ENCODE data around the gene NAGK. TPM values are rescaled to one million over a fixed set of nuclear protein-coding genes. Genes with fewer than 3 reads are reported as not detected.
"Not testable (repeated sequence)": the region's sequence is repeated elsewhere in the genome, so short reads cannot be mapped to it uniquely, and the experiment has no call there.

The NAGK gene
- total and polyA plus RNA-seq, 2 experiments from 2014 or later = 47.0 to 55.6 TPM

DNA sequence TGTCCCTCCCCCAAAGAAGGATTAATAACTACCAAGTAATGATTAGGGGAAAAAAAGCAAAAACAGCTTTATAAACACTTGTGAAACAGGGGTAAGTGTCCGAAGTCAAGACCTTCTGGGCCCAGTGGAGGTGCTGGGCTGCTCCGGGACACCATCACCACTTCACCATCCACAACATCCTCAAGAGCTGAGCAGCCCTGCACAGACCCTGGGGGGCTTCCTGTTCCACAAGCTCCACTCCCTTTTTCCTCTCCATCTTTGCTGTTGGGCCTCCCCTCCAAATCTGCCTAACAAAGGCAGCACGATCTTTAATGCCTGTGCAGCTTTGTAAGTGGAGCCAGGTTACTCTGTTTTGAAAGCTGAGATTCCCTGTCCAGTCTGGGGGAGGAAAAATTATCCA, 14.8 kb downstream of the NAGK start:
- not testable (repeated sequence) for H3K9me3 Mint-ChIP-seq; H3K79me2 ChIP-seq (replicated peaks; ENCODE audit: insufficient read depth); DNase-seq (ENCODE audit: low spot score); H3K27me3 ChIP-seq (ENCODE audit: insufficient read depth); H3K4me2 ChIP-seq; H3K36me3 Mint-ChIP-seq (ENCODE audit: low read depth); H4K20me1 ChIP-seq (replicated peaks; ENCODE audit: insufficient read depth); H3K27me3 Mint-ChIP-seq (ENCODE audit: insufficient read depth, low read depth, poor library complexity); H3K9me2 ChIP-seq (ENCODE audit: insufficient read depth); H3K27ac ChIP-seq (ENCODE audit: low read depth); H3F3A ChIP-seq (replicated peaks; ENCODE audit: low read depth); H3K4me3 Mint-ChIP-seq; H2AFZ ChIP-seq; H3K27ac Mint-ChIP-seq; H3K4me3 ChIP-seq; H3K36me3 ChIP-seq (ENCODE audit: insufficient read depth)
- ATAC-seq = peak; percentile 70
- H3K4me1 Mint-ChIP-seq = peaks cover 50% of the 10 kb centered on the region
- H3K4me1 ChIP-seq (ENCODE audit: insufficient read depth) = peaks cover 52% of the 10 kb centered on the region

DNA sequence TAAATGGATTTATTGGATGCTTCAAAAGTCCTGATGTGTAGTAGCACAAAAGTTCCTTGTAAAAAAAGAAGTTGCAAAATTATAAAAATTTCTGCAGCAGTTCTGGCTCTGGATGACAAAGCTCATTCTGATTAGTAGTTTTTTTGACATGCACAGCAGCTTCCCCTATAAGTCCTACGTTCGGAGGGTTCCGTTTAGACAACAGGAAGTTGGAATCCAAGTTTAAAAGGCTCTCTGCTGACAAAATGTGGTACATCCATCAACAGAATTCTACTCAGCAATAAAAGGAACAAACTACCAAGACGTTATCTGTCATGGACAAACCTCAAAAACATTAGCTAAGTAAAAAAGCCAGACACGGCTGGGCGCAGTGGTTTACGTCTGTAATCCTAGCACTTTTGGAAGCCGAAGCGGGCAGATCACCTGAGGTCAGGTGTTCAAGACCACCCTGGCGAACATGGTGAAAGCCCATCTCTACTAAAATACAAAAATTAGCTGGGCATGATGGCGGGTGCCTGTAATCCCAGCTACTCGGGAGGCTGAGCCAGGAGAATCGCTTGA, 15.4 kb downstream of the NAGK start:
- not testable (repeated sequence) for H3F3A ChIP-seq (replicated peaks; ENCODE audit: low read depth); H3K4me2 ChIP-seq; H3K27me3 Mint-ChIP-seq (ENCODE audit: insufficient read depth, low read depth, poor library complexity); H4K20me1 ChIP-seq (replicated peaks; ENCODE audit: insufficient read depth); H3K9me3 Mint-ChIP-seq; H3K4me3 ChIP-seq; ATAC-seq; DNase-seq (ENCODE audit: low spot score); H3K27me3 ChIP-seq (ENCODE audit: insufficient read depth); H3K4me3 Mint-ChIP-seq; H3K36me3 Mint-ChIP-seq (ENCODE audit: low read depth); H3K36me3 ChIP-seq (ENCODE audit: insufficient read depth); H3K79me2 ChIP-seq (replicated peaks; ENCODE audit: insufficient read depth); H3K9me2 ChIP-seq (ENCODE audit: insufficient read depth); H3K27ac ChIP-seq (ENCODE audit: low read depth); H3K27ac Mint-ChIP-seq
- peaks cover 52% of the 10 kb centered on the region for H3K4me1 ChIP-seq (ENCODE audit: insufficient read depth)
- H2AFZ ChIP-seq = peak overlapping the region; percentile 66; the same call in 1 of the 2 replicates
- peaks cover 56% of the 10 kb centered on the region for H3K4me1 Mint-ChIP-seq

DNA sequence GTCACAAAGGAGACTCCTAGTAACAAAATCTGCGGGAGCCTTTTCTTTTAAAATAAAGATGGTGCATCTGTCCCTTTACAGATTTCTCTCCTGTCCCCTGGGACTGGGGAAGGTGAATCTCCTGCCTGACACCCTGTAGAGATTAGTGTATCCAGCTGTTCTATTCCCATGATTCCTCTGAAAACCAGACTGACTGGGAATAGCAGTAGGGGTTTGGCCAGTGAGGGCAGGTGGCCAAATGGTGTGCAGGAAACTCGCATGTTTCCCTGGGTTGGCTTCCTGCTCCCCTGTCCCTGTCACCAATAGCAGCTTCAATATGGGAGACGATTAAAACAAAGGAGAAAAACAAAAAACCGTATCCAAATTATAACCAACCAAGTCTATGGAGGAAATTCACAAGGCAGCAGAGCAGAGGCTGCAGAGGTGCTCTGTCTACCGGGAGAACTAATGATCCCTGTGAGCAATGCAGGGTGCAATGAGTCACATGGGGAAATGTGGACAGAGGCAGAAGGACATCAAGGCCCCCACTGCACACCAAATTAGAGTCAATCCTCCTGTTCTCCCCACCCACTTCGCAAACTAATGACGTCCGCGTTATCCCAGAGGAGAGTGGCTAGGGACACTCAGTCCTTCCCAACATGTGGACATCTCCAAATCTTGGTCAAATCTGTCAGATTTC, 17.0 kb downstream of the NAGK start:
- peaks cover 52% of the 10 kb centered on the region for H3K4me1 ChIP-seq (ENCODE audit: insufficient read depth)
- H3K36me3 ChIP-seq (ENCODE audit: insufficient read depth); H3K79me2 ChIP-seq (replicated peaks; ENCODE audit: insufficient read depth); DNase-seq (ENCODE audit: low spot score); H3K27me3 Mint-ChIP-seq (ENCODE audit: insufficient read depth, low read depth, poor library complexity); H3F3A ChIP-seq (replicated peaks; ENCODE audit: low read depth); H3K4me3 ChIP-seq; H4K20me1 ChIP-seq (replicated peaks; ENCODE audit: insufficient read depth); H3K27me3 ChIP-seq (ENCODE audit: insufficient read depth); H3K36me3 Mint-ChIP-seq (ENCODE audit: low read depth); H3K9me2 ChIP-seq (ENCODE audit: insufficient read depth); H3K9me3 Mint-ChIP-seq; H3K4me3 Mint-ChIP-seq: not testable (repeated sequence)
- H2AFZ ChIP-seq = peak overlapping the region; percentile 80
- H3K4me2 ChIP-seq = peak overlapping the region; percentile 69
- peak overlapping the region; percentile 73 for H3K27ac Mint-ChIP-seq
- peaks cover 63% of the 10 kb centered on the region for H3K4me1 Mint-ChIP-seq
- ATAC-seq = peak; percentile 51
- H3K27ac ChIP-seq (ENCODE audit: low read depth) = peak overlapping the region; percentile 96; the same call in 1 of the 2 replicates

DNA sequence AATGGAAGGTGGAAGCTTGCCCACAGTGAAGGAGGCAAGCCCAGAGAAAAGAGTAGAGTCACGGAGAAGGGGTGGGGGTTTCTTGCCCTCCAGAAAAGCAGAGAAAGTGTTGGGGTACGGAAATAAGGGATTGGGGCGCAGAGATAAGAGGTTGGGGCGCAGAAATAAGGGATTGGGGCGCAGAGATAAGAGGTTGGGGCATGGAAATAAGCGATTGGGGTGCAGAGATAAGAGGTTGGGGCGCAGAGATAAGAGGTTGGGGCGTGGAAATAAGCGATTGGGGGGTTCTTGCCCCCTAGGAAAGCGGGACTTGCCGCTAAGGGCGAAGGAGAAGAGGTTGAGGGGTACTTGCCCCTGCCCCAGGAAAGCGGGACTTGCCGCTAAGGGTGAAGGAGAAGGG, 21.0 kb downstream of the NAGK start:
- H3K27me3 Mint-ChIP-seq (ENCODE audit: insufficient read depth, low read depth, poor library complexity); H3K27ac ChIP-seq (ENCODE audit: low read depth); DNase-seq (ENCODE audit: low spot score); H3K4me3 ChIP-seq; H4K20me1 ChIP-seq (replicated peaks; ENCODE audit: insufficient read depth); H3K36me3 ChIP-seq (ENCODE audit: insufficient read depth); H3F3A ChIP-seq (replicated peaks; ENCODE audit: low read depth); H3K9me2 ChIP-seq (ENCODE audit: insufficient read depth); H3K27me3 ChIP-seq (ENCODE audit: insufficient read depth); H3K27ac Mint-ChIP-seq; H3K4me3 Mint-ChIP-seq; H2AFZ ChIP-seq; H3K79me2 ChIP-seq (replicated peaks; ENCODE audit: insufficient read depth); H3K4me2 ChIP-seq; ATAC-seq: not testable (repeated sequence)
- peaks cover 32% of the 10 kb centered on the region for H3K4me1 ChIP-seq (ENCODE audit: insufficient read depth)
- Mint-ChIP-seq H3K9me3 (peaks cover 12% of the 10 kb centered on the region; the same call in 2 of the 3 replicates), H3K4me1 (peaks cover 46% of the 10 kb centered on the region), H3K36me3 (ENCODE audit: low read depth) (peaks cover 10% of the 10 kb centered on the region)

DNA sequence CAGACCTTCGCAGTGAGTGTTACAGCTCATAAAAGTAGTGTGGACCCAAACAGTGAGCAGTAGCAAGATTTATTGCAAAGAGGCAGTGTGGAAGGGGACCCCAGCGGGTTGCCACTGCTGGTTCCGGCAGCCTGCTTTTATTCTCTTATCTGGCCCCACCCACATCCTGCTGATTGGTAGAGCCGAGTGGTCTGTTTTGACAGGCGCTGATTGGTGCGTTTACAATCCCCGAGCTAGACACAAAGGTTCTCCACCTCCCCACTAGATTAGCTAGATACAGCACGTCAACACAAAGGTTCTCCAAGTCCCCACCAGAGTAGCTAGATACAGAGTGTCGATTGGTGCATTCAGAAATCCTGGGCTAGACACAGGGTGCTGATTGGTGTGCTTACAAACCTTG, 23.4 kb downstream of the NAGK start:
- not testable (repeated sequence) for ATAC-seq; DNase-seq (ENCODE audit: low spot score); H2AFZ ChIP-seq; H3K36me3 ChIP-seq (ENCODE audit: insufficient read depth); H3K4me2 ChIP-seq; H3K4me3 ChIP-seq; H3K27me3 ChIP-seq (ENCODE audit: insufficient read depth); H3K27ac ChIP-seq (ENCODE audit: low read depth); H3F3A ChIP-seq (replicated peaks; ENCODE audit: low read depth); H3K27me3 Mint-ChIP-seq (ENCODE audit: insufficient read depth, low read depth, poor library complexity); H3K79me2 ChIP-seq (replicated peaks; ENCODE audit: insufficient read depth); H3K4me3 Mint-ChIP-seq; H3K27ac Mint-ChIP-seq; H4K20me1 ChIP-seq (replicated peaks; ENCODE audit: insufficient read depth); H3K9me2 ChIP-seq (ENCODE audit: insufficient read depth); H3K4me1 ChIP-seq (ENCODE audit: insufficient read depth)
- Mint-ChIP-seq H3K9me3 (peaks cover 12% of the 10 kb centered on the region; the same call in 2 of the 3 replicates), H3K36me3 (ENCODE audit: low read depth) (peaks cover 10% of the 10 kb centered on the region), H3K4me1 (peaks cover 25% of the 10 kb centered on the region)

DNA sequence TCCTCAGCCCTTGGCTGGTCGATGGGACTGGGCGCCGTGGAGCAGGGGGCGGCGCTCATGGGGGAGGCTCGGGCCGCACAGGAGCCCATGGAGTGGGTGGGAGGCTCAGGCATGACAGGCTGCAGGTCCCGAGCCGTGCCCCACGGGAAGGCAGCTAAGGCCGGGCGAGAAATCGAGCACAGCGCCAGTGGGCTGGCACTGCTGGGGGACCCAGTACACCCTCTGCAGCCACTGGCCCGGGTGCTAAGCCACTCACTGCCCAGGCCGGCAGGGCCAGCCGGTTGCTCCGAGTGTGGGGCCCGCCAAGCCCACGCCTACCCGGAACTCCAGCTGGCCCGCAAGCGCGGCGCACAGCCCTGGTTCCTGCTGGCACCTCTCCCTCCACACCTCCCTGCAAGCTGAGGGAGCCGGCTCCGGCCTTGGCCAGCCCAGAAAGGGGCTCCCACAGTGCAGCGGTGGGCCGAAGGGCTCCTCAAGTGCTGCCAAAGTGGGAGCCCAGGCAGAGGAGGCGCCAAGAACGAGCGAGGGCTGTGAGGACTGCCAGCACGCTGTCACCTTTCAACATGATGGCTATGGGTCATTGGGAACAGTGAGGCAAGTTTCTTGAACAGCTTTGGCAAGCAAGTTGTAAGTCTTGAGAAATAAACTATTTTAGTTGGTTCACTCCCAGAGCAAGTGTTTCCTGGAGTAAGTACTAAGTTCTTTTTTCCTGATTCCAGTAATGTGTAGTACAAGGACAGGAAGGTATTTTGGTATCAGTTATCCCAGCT, 24.2 kb downstream of the NAGK start:
- peaks cover 12% of the 10 kb centered on the region; the same call in 2 of the 3 replicates for H3K9me3 Mint-ChIP-seq
- not testable (repeated sequence) for H2AFZ ChIP-seq

More for the DNA sequence above, 24.2 kb downstream of the NAGK start:
- not testable (repeated sequence) for DNase-seq (ENCODE audit: low spot score); H3K27me3 ChIP-seq (ENCODE audit: insufficient read depth); H3K4me3 Mint-ChIP-seq; H3K27me3 Mint-ChIP-seq (ENCODE audit: insufficient read depth, low read depth, poor library complexity); H3K4me1 ChIP-seq (ENCODE audit: insufficient read depth); H3K4me2 ChIP-seq; H3F3A ChIP-seq (replicated peaks; ENCODE audit: low read depth); H3K9me2 ChIP-seq (ENCODE audit: insufficient read depth); H3K4me3 ChIP-seq; H3K36me3 ChIP-seq (ENCODE audit: insufficient read depth); H4K20me1 ChIP-seq (replicated peaks; ENCODE audit: insufficient read depth); H3K27ac ChIP-seq (ENCODE audit: low read depth); H3K27ac Mint-ChIP-seq; ATAC-seq; H3K79me2 ChIP-seq (replicated peaks; ENCODE audit: insufficient read depth)
- peaks cover 10% of the 10 kb centered on the region for H3K36me3 Mint-ChIP-seq (ENCODE audit: low read depth)
- H3K4me1 Mint-ChIP-seq = peaks cover 16% of the 10 kb centered on the region

Data from GM23338 (cell line).